Bronchial epithelial cell (primary cell): ENCODE results near the gene PLEKHA5. TPM values are rescaled to one million over a fixed set of nuclear protein-coding genes. Genes with fewer than 3 reads are reported as not detected.
"Not testable (repeated sequence)": the region's sequence is repeated elsewhere in the genome, so short reads cannot be mapped to it uniquely, and the experiment has no call there.

Experiments
- DNase-seq: peaks from one replicate; pipeline ENCODE4 v3.0.0-alpha.2; 2010; ENCODE audit warnings: low read depth
- FAIRE-seq: peaks from 2 replicates; lab custom pipeline; 2011; peaks lifted over from hg19 to GRCh38; lab: Jason Lieb, UNC
- H3K27me3 ChIP-seq: 2 replicates; pipeline ENCODE4 v1.5.1; 2011; ENCODE audit warnings: low read length; ENCODE audit not compliant: control insufficient read depth, insufficient read depth
- H3K36me3 ChIP-seq: 2 replicates; pipeline ENCODE4 v1.5.1; 2011; ENCODE audit warnings: low read length; ENCODE audit not compliant: control insufficient read depth, insufficient read depth
- H3K4me3 ChIP-seq: 2 replicates; pipeline ENCODE4 v1.5.1; 2011; ENCODE audit warnings: mild to moderate bottlenecking, low read depth, low read length, control low read depth
- total RNA-seq: library from RNA; depleted of rRNA; stranded (reverse); fragments of >200 nt; gene quantifications from 2 replicates; pipeline ENCODE4 v1.2.1, GENCODE V29; 2014
- TF ChIP-seq, protein P1 (sequence below): IDR thresholded peaks from 2 replicates; pipeline ENCODE4 v1.5.1; 2011; ENCODE audit warnings: mild to moderate bottlenecking, moderate library complexity, low read length, control low read depth, inconsistent platforms; ENCODE audit not compliant: insufficient read depth, severe bottlenecking

Gene PLEKHA5
- total RNA-seq, 1 donor from 2014 or later = 24.0 TPM

DNA sequence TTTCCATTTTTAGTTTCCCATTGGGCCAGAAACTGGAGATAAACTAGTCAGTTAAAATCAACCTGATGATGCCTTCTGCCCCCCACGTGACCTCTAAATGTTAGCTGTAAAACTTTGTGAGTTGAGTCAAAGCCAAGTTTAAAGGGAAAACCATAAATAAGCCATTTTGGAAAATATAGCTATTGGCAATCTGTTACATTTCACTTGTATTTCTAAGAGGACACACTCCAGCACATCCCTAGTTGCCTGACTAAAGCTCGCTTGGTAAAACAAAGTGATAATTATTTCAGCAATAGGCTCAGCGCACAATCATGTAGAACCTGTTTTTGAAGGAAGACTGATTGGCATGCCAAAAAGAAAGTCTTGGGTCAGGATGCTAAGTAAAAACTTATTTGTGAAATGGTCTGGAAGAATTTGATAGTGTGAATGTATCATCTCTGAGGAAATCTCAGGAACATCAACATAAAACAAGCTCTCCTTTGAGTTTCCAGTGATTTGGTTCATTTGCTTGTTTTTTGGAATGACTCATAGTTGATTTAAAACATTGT is 260.6 kb downstream of the PLEKHA5 start:
- no peaks in the 10 kb centered on the region for H3K27me3 ChIP-seq
- no peaks in the 10 kb centered on the region for H3K36me3 ChIP-seq
- TF ChIP-seq, protein P1, sequence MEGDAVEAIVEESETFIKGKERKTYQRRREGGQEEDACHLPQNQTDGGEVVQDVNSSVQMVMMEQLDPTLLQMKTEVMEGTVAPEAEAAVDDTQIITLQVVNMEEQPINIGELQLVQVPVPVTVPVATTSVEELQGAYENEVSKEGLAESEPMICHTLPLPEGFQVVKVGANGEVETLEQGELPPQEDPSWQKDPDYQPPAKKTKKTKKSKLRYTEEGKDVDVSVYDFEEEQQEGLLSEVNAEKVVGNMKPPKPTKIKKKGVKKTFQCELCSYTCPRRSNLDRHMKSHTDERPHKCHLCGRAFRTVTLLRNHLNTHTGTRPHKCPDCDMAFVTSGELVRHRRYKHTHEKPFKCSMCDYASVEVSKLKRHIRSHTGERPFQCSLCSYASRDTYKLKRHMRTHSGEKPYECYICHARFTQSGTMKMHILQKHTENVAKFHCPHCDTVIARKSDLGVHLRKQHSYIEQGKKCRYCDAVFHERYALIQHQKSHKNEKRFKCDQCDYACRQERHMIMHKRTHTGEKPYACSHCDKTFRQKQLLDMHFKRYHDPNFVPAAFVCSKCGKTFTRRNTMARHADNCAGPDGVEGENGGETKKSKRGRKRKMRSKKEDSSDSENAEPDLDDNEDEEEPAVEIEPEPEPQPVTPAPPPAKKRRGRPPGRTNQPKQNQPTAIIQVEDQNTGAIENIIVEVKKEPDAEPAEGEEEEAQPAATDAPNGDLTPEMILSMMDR = no peak
- H3K4me3 ChIP-seq = no peak overlapping the region
- FAIRE-seq (no peak), DNase-seq (peak; percentile 19)

DNA sequence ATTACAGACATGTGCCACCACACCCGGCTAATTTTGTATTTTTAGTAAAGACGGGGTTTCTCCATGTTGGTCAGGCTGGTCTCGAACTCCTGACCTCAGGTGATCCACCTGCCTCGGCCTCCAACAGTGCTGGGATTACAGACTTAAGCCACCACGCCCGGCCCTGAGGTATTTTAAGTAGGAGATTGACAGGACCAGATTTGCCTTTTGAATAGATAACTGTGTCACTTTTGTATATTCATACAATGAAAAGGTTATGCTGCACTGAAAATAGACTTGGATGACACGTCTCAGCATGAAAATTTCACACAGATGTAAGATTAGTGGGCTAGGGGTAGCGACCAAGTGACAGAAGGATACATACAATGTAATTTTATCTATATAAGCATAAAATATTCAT is 263.1 kb downstream of the PLEKHA5 start:
- H3K4me3 ChIP-seq, H3K36me3 ChIP-seq, FAIRE-seq, H3K27me3 ChIP-seq, DNase-seq: not testable (repeated sequence)

DNA sequence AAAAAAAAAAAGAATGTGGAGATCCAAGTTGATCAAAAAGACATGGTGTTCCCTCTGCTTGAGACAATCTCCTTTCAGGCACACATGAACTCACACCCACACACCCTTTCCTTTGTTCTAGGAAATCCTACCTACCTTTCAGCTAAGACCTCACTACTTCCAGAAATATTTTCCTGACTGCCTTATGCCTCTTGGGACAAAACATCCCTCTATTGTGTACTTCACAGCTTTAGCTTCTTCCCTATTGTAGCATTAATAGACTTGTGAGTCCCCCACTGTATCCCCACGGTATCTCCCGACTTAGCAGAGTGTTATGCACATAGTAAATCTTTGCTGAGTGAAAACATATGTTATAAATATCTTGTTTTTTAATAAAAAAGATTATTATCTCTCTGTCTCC is 264.9 kb downstream of the PLEKHA5 start:
- no peak for FAIRE-seq
- TF ChIP-seq, protein P1 = no peak

DNA sequence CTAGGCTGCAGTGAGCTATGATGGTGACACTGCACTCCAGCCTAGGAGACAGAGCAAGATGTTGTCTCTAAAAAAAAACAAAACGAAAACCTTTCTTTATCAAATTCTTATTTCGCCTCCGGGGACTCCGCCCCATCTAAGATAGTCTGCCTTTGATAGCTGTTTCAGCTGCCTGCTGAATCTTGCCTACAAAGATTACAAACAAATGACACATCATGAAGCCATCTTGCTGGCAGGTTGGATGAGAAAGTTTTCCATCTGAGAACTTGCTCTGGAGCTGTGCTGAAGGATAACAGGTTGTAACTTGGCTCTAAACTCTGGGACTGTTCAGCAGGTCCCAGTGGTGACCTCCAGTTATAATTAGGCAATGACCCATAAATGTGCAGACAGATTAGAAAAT is 268.0 kb downstream of the PLEKHA5 start:
- H3K27me3 ChIP-seq = no peaks in the 10 kb centered on the region
- TF ChIP-seq, protein P1 = no peak
- DNase-seq (peak; percentile 98), FAIRE-seq (no peak)
- H3K4me3 ChIP-seq = no peak overlapping the region
- no peaks in the 10 kb centered on the region for H3K36me3 ChIP-seq

More for the DNA sequence above, 264.9 kb downstream of the PLEKHA5 start:
- Histone ChIP-seq H3K27me3 (no peaks in the 10 kb centered on the region), H3K36me3 (no peaks in the 10 kb centered on the region), H3K4me3 (no peak overlapping the region)
- DNase-seq = no peak

DNA sequence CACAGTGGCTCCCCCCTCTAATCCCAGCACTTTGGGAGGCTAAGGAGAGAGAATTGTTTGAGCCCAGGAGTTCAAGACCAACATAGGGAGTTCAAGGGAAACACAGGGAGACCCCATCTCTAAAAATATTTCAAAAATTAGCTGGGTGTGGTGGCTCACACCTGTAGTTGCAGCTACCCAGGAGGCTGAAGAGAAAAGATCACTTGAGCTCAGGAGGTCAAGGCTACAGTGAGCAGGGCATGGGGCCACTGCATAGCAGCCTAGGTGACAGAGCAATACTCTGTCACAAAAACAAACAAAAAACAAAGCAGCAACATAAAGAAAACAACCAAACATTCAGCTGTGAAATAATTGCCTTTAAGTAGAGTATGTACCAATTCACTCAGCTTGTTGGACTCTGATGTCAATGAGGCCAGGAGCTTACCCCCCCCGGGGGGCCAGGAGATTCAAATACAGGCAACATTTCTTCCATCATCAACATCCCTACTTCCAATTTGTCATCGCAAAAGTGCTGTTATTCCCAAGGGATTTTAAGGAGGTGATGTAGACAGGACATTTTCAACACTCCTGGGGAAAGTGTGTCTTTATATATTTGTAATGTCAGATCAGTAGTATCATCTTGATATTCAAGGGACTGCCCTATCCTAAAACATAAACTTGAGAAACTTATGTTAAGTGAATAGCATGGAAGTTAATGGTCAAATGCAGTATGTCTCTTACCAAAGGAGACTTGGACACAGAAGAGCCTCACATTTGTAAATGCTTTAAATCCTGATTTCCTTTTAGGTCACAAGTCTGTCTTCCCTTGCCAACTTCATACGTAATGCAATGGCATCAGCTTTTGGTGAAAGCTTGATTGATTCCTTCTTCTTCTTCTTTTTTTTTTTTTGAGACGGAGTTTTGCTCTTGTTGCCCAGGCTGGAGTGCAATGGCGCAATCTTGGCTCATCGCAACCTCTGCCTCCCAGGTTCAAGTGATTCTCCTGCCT is 269.1 kb downstream of the PLEKHA5 start:
- no peaks in the 10 kb centered on the region for H3K27me3 ChIP-seq
- no peaks in the 10 kb centered on the region for H3K36me3 ChIP-seq
- FAIRE-seq (no peak), DNase-seq (no peak)
- TF ChIP-seq, protein P1 = no peak
- H3K4me3 ChIP-seq = no peak overlapping the region

DNA sequence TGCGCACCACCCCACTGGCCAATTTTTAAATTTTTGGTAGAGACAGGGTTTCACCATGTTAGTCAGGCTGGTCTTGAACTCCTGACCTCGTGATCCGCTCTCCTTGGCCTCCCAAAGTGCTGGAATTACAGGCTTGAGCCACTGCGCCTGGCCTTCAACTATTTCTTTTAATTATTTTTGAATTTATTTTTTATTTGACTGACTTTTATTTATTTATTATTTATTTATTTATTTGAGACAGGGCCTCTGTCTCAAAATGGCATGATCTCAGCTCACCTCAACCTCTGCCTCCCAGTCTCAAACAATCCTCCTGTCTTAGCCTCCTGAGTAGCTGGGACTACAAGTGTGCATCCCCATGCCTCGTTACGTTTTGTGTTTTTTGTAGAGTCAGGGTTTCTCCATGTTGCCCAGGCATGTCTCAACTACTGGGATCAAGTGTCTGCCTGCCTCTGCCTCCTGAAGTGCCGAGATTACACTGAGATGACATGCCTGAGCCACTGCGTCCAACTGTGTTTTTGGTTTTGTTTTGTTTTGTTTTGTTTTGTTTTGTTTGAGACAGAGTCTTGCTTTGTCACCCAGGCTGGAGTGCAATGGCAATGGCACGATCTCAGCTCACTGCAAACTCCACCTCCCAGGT is 271.2 kb downstream of the PLEKHA5 start:
- peak; percentile 90 for DNase-seq
- not testable (repeated sequence) for FAIRE-seq, H3K4me3 ChIP-seq

More for the DNA sequence above, 271.2 kb downstream of the PLEKHA5 start:
- H3K36me3 ChIP-seq, H3K27me3 ChIP-seq: not testable (repeated sequence)
